Stimulated activated CD8-positive, alpha-beta memory T cell treated with anti-CD3 and anti-CD28 coated beads, Interleukin-7, amount 100 ng/mL, for 24 hours (primary cell): Measurements from ENCODE around the gene ABCA7.

Source experiments
- DNase-seq: peaks from one replicate; pipeline ENCODE4 v3.0.0-alpha.2; 2020; ENCODE audit warnings: low read depth

The ABCA7 gene

DNA sequence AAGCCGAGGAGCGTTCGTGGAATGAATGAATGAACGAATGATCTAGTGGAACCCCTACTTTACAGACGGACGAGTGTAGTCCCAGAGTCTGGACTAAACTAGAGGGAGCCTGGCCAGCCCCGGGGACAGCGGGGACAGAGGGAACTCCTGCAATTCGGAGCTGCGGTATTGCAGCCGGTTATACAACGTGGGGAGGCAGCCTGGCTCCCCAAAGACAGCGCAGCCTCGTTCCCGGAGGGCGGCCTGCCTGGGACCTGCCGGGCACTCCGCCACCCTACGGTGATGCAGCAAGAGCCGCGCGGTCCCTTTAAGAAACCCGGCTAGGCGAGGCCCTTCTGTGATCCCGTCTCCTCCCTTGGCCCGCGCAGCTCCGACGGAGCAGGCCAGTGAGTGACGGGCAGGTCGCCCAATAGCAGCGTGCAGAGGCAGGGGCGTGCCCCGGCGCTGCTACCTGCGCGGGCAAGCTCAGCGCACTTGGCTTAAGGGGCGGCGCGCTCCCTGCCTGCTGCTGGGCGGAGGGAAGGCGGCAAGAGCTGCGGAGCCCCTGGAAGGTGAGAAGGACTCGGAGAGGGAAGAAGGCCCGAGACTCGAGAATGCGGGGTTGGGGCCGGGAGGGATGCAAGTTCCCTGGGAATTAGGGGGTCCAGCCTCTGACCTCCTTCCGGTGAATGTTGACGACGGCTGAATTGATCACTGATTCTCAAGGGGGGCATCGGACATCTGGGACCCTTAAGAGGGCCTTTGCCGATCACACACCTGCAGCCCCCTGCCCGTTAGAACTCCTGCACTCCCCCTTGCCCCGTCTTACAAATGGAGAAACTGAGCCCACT, at the start of gene ABCA7:
TSS of gene ABCA7 (plus strand) at position 462 of the 830 bp plus-strand sequence. CDS start 1,255 bp downstream, outside the sequence.
- peak; percentile 99 for DNase-seq

GRCh38 chr19:990119-990571, 49.8 kb upstream of the ABCA7 start:
- DNase-seq: no peak

DNA sequence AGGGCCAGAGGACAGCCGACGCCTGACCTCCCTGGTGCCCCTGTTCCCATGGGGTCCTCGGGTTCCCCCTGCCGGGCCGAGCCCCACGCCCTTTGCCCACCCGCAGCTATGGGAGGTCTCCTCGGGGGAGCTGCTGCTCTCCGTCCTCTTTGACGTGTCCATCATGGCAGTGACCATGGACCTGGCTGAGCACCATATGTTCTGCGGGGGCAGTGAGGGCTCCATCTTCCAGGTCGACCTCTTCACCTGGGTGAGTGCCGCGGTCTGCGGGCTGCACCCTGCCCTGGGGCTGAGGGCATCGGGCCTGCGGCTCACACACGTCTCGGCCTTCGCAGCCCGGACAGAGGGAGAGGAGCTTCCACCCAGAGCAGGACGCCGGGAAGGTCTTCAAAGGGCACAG, 49.2 kb upstream of the ABCA7 start:
- DNase-seq: no peak

DNA sequence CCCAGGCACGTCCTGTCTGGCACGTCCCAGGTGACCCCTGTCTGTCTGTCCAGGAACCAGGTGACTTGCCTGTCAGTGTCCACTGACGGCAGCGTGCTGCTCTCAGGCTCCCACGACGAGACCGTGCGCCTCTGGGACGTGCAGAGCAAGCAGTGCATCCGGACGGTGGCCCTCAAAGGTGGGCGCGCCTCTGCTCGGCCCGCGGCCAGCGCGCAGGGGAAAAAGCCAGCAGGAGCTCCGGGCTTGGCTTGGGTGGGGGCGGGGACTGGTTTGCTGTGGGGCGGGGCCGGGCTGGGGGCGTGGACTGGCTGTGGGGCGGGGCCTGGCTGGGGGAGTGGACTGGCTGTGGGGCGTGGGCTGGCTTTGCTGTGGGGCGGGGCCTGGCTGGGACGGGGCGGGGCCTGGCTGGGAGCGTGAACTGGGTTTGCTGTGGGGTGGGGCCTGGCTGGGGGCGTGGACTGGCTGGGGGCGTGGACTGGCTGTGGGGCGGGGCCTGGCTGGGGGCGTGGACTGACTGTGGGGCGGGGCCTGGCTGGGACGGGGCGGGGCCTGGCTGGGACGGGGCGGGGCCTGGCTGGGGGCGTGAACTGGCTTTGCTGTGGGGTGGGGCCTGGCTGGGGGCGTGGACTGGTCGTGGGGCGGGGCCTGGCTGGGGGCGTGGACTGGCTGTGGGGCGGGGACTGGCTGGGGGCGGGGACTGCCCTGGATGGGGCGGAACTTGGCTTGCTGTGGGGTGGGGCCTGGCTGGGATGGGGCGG, 48.6 kb upstream of the ABCA7 start:
- DNase-seq: peak; percentile 49

DNA sequence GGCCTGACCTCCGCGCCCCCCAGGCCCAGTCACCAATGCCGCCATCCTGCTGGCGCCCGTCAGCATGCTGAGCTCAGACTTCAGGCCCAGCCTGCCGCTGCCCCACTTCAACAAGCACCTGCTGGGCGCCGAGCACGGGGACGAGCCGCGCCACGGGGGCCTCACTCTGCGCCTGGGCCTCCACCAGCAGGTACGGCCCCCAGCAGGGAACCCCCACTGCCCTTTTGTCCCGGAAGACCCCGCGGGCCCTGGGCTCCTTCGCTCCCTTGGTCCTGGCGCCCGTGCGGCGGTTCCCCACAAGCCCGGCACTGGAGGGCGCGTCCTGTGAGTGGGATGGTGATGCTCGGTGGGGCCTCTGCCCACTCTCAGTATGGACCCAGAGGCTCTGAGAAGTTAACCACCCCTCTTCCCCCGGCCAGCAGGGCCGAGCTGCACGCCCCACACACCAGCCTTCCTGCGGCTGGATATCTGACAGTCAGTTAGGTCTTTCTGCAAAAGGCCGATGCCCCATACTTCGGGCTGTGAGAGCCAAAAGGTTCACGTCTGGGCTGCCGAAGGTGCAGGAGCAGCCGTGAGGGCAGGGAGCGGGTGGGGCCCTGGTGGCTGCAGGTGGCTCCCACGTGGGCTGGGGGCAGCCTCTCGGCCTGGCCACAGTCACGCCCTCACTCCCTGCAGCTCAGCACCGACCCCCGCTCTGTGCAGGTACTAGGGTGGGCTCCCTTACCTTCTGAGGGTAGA, 47.8 kb upstream of the ABCA7 start:
- DNase-seq: no peak

DNA sequence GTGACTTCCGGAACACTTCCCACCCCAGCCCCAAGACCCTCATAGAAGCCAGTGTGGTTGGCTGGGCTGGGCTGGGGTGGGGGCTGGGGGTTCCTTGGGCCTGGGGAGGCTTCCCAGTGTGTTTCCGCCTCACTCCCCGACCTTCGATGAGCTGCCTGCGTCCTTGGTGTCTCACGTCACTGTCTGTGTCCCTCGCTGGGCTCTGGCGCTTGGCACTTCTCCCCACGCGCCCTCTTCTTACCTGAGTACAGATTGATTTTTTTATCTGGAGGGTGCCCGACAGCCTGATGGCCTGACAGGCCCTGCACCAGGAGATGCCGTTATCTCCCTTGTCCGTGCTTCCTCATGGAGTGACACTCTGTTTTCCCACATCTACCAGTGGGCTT, 47.2 kb upstream of the ABCA7 start:
- DNase-seq: no peak

DNA sequence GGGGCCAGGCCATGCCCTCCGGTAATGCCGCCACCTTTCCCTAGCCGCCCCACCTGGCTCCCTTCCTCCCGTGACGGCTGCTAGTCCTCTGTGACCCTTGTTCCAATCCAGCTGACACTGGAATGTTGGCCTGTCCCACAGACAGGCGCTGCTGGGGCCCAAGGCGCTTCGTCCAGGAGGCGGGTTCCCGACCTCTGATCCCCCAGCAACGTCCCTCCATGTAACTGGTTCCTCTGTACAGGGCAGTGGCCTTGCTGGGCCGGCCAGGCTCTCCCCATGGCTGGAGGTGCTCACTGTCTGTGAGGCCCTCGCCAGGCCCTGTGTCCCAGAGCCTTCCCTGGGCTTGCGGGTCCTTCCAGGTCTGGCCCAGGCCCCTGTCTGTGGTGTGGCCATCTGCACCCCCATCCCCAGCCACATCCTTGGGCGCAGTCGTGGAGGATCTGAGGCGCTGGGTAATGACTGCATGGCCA, 46.5 kb upstream of the ABCA7 start:
- DNase-seq: no peak

- DNase-seq: no peak
These were observed 46.0 kb upstream of the ABCA7 start for GRCh38 chr19:993831-994393.

DNA sequence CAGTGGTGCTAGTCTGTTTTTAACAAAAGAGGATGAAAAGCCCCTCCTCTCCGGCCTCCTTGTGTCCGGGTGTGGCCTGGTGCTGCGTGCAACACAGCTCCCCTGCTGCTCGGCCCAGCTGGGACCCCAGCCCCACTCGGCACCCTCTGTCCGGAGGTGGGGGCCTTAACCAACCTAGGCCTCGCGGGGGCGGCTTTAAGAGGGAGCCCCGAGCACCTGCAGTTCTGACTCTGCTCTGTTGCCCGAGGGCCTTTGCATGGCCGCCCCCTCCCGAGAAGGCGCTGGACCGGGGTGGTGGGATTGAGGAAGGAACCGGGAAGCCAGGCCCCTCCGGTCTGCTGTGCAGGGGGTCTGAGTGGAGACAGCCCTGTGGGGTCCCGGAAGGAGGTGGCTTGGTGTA, 45.4 kb upstream of the ABCA7 start:
- DNase-seq: no peak

DNA sequence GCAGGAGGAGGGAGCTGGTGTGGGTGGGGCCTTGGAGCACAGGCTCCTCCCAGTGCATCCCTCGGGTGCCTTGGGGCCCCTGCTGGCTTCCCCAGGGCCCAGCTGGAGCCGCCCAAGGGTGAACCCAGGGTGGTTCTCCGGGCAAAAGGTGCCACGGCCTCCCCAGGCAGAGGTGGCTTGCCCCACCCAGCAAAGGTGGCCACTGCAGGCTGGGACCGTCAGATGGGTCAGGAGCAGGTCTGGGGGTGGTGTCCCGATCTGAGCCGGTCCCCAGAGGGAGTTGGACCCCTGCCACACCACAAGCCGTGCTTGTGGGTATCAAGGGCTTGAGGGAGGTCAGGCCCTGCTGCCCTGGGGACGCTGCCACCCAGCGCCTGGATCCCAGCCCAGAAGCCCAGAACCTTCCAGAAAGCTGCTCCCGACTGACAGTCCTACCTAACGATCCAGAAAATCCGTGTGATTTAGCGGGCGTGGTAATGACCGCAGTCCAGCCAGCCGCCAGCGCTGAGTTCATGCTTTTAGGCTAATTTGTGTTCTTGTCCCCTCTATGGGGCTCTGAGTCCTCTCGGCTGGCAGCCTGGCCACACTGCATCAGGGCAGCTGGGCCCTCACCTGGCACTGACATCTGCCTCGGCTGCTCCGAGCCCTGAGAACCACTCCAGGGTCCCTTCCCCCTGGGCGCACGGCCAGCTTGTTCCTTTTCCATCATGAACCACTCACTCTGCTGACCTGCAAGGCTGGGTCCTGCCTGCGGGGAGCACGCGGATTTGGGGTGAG, 44.7 kb upstream of the ABCA7 start:
- no peak for DNase-seq

DNA sequence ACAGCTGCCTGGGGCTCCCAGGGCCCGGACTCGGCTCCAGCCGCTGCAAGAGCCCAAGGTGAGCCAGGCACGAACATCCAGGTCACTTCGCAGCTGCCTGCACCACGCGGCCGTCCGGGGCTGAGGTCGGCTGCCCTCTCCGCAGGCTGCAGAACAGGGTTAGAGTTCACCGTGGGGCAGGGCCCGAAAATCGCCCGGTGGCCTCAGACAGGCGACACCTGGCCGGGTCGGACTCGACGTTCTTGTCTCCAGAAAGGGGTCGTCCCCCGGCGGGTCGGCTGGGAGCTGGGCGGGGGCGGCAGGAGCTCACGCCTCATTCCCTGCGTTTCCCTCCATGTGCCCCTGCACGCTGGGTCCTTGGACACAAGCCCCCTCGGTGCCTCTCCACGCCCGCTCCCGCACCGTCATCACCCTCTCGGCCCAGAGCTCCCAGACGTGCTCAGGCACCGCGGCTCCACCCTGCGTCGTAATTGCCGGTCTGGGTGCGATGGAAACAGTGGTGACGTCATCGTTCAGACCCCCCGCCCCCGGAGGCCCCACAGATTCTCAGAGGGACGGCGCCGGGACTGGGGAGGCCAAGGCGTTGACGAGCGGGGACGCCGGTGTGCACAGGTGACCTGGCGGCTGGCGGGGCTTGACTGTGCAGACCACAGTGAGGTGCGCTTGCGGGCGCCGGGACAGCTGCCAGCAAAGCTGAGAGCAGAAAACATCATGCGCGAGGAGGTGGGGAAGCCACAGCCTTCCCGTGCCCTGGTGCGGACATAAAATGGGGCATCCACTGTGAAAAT, 43.7 kb upstream of the ABCA7 start:
- no peak for DNase-seq

- DNase-seq: no peak
These were observed 41.8 kb upstream of the ABCA7 start for GRCh38 chr19:998064-998463.

DNA sequence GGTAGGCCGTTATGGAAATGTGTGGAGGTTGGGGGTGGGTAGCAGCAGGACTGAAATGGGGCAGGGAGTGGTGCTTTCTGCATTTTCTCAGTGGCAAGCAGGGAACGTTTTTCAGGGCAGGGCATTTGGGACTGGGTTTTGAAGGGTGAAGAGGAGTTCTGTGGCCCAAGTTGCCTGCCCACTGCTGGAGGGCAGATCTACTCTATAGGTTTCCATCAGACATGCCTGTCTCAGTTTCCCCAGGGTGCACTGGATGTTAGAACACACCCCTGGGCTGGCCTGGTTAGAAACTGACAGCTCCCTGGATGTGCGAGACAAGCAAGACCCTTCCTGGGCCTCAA, 40.6 kb upstream of the ABCA7 start:
- DNase-seq: no peak

DNA sequence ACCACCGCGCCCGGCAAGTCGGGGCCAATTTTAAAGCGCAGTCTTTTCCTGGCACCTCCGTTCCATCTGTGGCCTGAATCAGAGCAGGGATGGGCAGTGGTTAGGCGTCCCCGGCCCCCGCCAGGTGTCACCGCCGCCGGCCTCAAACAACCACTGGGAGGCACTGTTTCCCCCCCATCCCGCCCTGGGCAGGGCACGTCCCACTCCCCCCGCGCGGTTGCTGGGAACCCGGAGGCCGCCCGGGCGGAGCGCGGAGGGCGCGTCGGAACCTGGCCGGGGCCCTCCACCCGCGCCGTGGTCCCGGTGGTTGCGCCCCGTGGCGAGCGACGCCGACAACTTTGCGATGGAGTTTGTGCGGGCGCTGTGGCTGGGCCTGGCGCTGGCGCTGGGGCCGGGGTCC, 39.8 kb upstream of the ABCA7 start, which contains the start of gene GRIN3B:
TSS of gene GRIN3B (plus strand) at position 325 of the 400 bp plus-strand sequence. CDS start at position 344, 19 bp downstream.
- no peak for DNase-seq

- DNase-seq: no peak
These were observed 39.0 kb upstream of the ABCA7 start for GRCh38 chr19:1000591-1001537.

DNA sequence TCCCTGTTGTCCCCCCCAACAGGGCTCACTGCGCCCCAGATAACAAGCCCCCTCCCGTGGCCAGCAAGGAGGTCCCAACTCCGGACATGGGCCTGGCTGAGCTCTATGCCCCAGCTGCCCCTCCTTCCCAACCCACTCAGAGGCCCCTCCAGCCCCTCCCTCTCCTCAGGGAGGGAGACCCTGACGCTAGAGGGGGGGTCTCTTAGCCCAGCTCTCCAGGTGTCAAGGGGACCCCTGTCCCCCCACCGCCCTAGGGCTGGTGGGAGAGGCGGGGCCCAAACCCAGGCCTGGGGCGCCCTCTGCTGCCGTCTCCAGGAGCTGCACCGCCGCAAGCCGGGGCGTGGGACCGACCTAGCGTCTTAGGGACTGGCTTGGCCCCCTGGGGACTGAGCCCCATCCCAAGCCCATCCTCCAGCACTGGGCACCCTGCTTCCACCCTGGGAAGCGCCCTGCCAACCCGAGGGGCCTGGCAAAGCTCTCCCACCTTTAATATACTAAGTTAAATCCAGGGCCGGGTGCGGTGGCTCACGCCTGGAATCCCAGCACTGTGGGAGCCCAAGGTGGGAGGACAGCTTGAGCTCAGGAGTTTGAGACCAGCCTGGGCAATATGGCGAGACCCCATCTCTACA, 38.3 kb upstream of the ABCA7 start:
- DNase-seq: peak; percentile 48

GRCh38 chr19:1002600-1002999, 37.3 kb upstream of the ABCA7 start:
- no peak for DNase-seq

DNA sequence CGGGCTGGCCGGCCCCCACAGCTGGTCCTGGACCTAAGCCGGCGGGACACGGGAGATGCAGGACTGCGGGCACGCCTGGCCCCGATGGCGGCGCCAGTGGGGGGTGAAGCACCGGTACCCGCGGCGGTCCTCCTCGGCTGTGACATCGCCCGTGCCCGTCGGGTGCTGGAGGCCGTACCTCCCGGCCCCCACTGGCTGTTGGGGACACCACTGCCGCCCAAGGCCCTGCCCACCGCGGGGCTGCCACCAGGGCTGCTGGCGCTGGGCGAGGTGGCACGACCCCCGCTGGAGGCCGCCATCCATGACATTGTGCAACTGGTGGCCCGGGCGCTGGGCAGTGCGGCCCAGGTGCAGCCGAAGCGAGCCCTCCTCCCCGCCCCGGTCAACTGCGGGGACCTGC, 36.6 kb upstream of the ABCA7 start:
- DNase-seq: no peak
